HUES6 (cell line): ENCODE data around the gene CCDC68.

Source experiments
- H3K27ac ChIP-seq: 2 replicates; pipeline ENCODE4 v1.7.0; 2013; ENCODE audit warnings: low read depth, mild to moderate bottlenecking, low read length, inconsistent platforms
- H3K27me3 ChIP-seq: 2 replicates; pipeline ENCODE4 v1.6.1; 2013; ENCODE audit warnings: low read length; ENCODE audit not compliant: control insufficient read depth, insufficient read depth
- H3K36me3 ChIP-seq: 2 replicates; pipeline ENCODE4 v1.6.1; 2013; ENCODE audit warnings: low read length; ENCODE audit not compliant: control insufficient read depth, insufficient read depth
- H3K4me1 ChIP-seq: 2 replicates; pipeline ENCODE4 v1.6.1; 2013; ENCODE audit warnings: low read length; ENCODE audit not compliant: control insufficient read depth, insufficient read depth
- H3K4me3 ChIP-seq: 2 replicates; pipeline ENCODE4 v1.5.1; 2013; ENCODE audit warnings: low read depth, low read length
- H3K9ac ChIP-seq: one replicate; pipeline ENCODE4 v1.6.1; 2013; ENCODE audit warnings: mild to moderate bottlenecking, low read length
- H3K9me3 ChIP-seq: 2 replicates; pipeline ENCODE4 v1.6.1; 2013; ENCODE audit warnings: low read depth, low read length; ENCODE audit not compliant: control insufficient read depth, insufficient read depth

CCDC68 gene

DNA sequence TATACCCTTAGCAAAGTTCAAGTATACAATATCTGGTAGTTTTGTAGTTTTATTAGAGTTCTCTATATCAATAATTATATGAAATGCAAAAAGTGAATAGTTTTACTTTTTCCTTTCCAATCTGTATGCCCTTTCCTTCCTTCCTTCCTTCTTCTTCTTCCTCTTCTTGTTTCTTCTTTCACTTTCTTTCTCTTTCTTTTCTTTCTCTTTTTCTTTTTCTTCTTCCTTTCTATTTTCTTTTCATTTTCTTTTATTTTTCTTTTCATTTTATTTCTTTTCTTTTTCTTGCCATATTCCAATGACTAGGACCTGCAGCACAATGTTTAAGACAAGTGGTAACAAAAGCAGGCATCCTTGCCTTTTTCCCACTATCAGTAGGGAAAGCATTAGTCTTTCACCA is 59.8 kb downstream of the CCDC68 start:
- Histone ChIP-seq H3K36me3 (no peaks in the 10 kb centered on the region), H3K9me3 (no peaks in the 10 kb centered on the region), H3K27ac (no peak overlapping the region), H3K27me3 (no peaks in the 10 kb centered on the region), H3K4me1 (no peaks in the 10 kb centered on the region), H3K9ac (no peak overlapping the region), H3K4me3 (no peak overlapping the region)

DNA sequence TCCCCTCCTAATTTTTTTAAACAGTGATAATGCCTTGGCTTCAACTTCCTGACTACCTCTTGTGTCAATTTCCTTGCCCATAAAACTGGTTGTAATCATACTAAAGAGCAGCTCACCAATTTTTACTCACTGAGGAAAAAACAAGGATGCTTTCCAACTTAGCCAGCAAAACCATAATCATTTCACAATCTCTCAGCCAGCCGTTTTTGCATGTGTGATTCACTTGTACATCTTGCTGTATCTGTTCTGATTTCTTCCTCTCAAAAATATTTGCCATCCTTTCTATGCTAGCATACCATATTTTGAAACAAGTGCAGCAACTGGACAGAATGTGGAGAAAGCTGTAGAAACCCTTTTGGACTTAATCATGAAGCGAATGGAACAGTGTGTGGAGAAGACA is 70.3 kb downstream of the CCDC68 start:
- Histone ChIP-seq H3K27ac (no peak overlapping the region), H3K4me3 (no peak overlapping the region), H3K9ac (no peak overlapping the region), H3K9me3 (no peaks in the 10 kb centered on the region), H3K27me3 (no peaks in the 10 kb centered on the region), H3K36me3 (no peaks in the 10 kb centered on the region), H3K4me1 (no peaks in the 10 kb centered on the region)

DNA sequence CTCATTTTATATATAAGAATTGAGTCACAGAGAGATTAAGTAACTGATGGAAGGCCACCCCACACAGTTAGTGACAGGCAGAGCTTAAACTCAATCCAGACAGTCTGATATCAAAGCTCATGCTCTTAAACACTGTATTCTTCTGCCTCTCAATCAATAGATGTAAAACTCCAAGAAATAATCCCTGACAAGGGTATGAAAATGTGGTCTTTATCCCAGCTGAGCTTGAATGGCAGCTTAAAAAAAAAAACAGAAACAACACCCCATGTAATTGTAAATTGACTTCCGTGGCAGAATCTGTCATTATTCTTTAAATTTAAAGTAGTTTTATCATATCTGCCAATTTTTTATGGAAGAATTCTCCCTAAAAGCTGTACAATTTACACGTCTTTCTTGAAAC is 70.9 kb downstream of the CCDC68 start:
- no peak overlapping the region for H3K4me3 ChIP-seq
- H3K27me3 ChIP-seq, result no peaks in the 10 kb centered on the region
- H3K36me3 ChIP-seq, result no peaks in the 10 kb centered on the region
- no peak overlapping the region for H3K27ac ChIP-seq
- no peak overlapping the region for H3K9ac ChIP-seq
- H3K4me1 ChIP-seq, result no peaks in the 10 kb centered on the region
- no peaks in the 10 kb centered on the region for H3K9me3 ChIP-seq

DNA sequence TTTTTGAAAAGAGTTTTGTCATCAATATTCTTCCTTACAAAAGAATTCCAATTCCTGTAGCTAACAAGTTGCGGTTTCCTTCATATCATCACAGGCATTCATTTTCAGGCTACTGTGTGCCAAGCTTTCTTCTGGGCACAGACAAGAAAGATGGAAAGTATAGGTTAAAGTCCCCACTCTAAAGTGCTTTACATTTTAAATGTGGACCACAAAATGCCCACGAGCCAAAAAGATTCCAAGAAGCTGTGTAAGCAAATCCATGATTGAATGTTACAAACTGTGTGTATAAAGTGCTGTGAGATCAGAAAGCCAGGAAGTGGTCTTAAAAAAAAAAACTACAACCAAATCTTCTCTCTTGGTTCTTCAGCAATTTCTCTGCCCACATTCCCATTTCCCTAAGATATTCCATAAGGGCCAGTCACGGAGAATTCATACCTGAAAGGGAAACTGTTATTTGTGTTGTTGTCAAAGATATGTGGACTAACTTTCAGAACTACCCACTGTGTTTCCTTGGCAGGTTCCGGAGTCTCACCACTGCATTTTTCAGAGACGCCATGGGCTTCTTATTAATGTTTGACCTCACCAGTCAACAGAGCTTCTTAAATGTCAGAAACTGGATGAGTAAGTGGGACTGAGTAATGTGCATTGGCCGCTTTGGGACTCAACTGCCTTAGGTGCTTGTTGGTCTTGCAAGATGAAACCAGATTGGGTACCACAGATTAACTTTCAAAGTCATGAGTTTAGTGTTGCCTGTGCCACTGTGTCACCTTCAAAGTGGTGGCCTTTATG is 75.3 kb downstream of the CCDC68 start:
- no peak overlapping the region for H3K27ac ChIP-seq
- H3K4me3 ChIP-seq, result no peak overlapping the region
- H3K27me3 ChIP-seq, result no peaks in the 10 kb centered on the region; the same call in 1 of the 2 replicates
- H3K9me3 ChIP-seq, result no peaks in the 10 kb centered on the region
- no peaks in the 10 kb centered on the region for H3K36me3 ChIP-seq
- H3K9ac ChIP-seq, result no peak overlapping the region
- H3K4me1 ChIP-seq, result peaks cover 18% of the 10 kb centered on the region; the same call in 1 of the 2 replicates

DNA sequence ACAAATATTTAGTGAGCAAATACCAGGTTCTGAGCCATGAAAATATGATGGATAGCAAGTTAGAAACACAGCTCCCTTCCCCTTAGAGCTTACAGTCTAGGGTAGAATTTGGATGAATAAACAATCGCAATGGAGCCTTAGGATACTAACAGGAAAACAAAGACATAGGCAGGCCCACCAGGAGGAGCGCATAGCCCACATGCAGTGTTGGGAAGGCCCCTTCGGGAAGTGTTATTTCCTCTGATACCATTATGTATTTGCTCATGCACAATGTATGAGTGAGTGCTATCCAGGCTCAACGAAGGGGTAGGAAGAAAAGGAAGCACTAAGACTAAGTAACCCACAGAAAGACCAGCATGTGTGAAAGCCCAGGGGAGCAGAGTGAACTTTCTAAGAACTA is 76.9 kb downstream of the CCDC68 start:
- Histone ChIP-seq H3K4me1 (peaks cover 18% of the 10 kb centered on the region; the same call in 1 of the 2 replicates), H3K36me3 (no peaks in the 10 kb centered on the region), H3K27ac (no peak overlapping the region), H3K9ac (no peak overlapping the region), H3K9me3 (no peaks in the 10 kb centered on the region), H3K4me3 (no peak overlapping the region), H3K27me3 (no peaks in the 10 kb centered on the region; the same call in 1 of the 2 replicates)

DNA sequence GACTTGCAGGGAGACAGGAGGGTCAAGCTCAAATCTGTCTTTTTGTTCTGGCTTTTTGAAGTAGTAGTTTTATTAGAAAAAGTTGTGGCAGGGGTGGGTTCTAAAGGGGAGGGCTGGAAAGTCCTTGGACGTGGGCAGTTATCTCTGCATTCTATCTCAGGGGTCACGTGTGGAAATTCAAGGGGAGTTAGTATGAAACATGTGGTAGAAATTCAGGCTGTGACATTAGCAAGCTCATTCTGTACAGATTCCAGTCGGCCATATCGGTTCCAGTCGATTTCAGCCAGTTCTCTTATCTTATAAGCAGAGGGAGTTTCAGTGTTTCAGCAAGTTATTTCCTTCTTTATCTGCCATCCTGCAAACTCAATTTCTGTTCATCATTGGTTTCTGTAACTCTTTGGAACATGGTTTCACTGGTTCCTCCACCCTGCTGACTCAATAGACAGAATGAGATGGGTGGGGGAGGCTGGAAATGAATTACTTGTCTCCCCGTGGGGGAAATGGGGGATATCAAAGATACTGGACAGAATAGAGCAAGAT is 78.0 kb downstream of the CCDC68 start:
- no peaks in the 10 kb centered on the region for H3K36me3 ChIP-seq
- H3K9ac ChIP-seq, result no peak overlapping the region
- peaks cover 18% of the 10 kb centered on the region; the same call in 1 of the 2 replicates for H3K4me1 ChIP-seq
- no peak overlapping the region for H3K27ac ChIP-seq
- H3K4me3 ChIP-seq, result no peak overlapping the region
- no peaks in the 10 kb centered on the region for H3K9me3 ChIP-seq
- H3K27me3 ChIP-seq, result no peaks in the 10 kb centered on the region; the same call in 1 of the 2 replicates

DNA sequence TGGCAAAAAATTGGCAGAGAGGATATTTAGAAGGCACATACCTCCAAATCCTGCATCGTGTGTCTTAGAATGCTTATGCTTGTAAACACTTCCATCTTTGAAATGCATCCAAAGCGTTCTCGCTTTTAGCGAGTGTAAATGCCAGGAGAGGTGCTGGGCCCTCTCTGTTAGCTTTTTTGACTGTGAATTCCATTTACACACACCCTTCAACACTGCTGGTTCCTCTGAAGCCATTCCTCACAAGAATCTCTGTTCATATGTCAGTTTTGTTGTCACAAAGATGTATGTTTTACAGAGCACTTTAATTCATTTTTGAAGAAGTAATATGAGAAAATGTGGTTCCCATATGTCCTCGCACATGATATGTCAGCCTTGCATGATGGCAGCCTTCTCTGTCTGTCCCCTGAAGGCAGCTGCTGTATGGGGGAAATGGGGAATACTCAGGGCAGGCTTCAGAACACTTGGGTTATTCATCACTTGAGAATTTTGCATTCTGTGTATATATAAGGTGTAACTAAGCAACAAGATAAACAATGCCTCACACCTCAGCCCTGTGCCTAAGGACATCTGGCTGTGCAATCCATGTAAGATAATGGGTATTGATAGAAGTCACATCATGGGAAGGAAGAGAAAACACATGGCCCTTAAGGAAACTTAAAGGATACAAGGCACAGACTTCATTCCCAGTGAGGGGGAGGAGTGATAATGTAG is 78.7 kb downstream of the CCDC68 start:
- Histone ChIP-seq H3K9me3 (no peaks in the 10 kb centered on the region), H3K27me3 (no peaks in the 10 kb centered on the region; the same call in 1 of the 2 replicates), H3K9ac (no peak overlapping the region), H3K4me1 (peaks cover 18% of the 10 kb centered on the region; the same call in 1 of the 2 replicates), H3K27ac (peak overlapping the region; percentile 4; the same call in 1 of the 2 replicates), H3K36me3 (no peaks in the 10 kb centered on the region), H3K4me3 (no peak overlapping the region)

DNA sequence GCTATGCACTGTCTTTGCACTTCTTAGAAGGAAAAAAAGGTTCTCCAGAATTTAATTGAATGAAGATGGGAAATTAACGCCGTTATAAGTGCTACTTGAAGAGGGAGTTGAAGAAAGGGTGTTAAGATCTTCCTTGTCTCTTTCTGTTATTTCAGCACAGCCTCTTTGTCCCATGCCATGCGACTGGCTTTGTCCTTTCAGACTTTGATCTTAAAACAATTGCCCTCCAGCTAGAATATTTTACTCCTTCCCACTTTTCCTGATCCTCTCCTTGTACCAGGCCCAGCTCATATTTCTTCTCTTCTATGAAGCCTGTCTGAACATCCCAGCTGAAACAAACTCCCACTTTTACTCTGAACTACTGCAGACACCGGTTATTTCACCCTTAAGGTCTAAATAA is 79.6 kb downstream of the CCDC68 start:
- Histone ChIP-seq H3K27me3 (no peaks in the 10 kb centered on the region; the same call in 1 of the 2 replicates), H3K27ac (no peak overlapping the region; the same call in 1 of the 2 replicates), H3K9ac (no peak overlapping the region), H3K4me3 (no peak overlapping the region), H3K36me3 (no peaks in the 10 kb centered on the region), H3K9me3 (no peaks in the 10 kb centered on the region), H3K4me1 (peaks cover 18% of the 10 kb centered on the region; the same call in 1 of the 2 replicates)

DNA sequence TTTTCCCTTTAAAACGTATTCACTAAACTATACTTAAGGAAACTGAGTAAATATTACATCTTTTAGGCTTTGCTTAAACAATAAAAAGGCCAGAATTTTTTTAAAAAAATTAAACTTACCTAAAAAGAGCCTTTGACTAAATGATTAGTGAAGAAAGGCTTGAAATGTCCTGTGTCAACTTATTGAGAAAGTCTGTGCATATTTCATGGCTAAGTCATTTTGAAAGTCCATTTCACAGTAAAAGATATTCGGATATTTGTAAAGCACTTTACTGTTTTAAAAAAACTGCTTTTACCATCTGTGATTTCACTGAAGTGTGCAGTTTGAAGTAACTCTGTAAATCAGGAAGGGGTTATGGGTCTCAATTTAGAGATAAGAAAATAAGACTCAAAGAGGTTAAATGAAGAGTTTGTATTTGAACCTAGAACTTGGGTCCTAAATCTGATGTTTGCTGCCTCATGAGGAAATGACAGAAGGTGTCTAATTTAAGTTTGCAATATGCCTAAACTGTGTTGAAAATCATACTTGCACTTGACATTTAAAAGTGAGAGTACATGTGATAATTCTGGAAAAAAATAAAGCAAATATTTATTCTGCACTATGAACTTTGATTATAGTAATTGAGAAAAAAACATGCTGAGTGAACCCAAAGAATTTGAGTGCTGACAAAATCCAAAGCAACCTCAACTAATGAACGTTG is 80.5 kb downstream of the CCDC68 start:
- Histone ChIP-seq H3K4me1 (peaks cover 18% of the 10 kb centered on the region; the same call in 1 of the 2 replicates), H3K9ac (no peak overlapping the region), H3K27ac (no peak overlapping the region), H3K36me3 (no peaks in the 10 kb centered on the region), H3K27me3 (no peaks in the 10 kb centered on the region; the same call in 1 of the 2 replicates), H3K9me3 (no peaks in the 10 kb centered on the region), H3K4me3 (no peak overlapping the region)

DNA sequence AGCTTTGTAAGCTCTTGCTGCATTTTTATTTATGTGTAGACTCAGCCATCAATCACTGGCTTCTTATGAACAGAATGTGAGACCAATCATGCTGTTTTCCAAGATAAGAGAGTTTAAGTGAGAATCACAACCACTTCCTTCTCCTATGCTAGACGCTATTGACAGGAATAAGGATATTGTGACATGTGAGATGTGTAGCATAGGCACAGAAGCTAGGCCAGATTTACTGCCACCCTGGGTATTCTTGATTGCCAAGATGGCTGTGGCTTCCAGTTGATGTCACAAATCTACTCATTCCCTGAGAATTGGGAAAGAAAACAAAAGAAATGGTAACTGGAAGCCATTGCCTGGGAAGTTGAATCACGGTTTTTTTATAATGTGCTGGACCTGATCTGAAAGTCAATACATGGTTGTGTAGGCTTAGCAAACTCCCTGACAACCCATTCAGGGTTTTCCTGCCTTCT is 81.1 kb downstream of the CCDC68 start:
- no peaks in the 10 kb centered on the region for H3K9me3 ChIP-seq
- H3K27me3 ChIP-seq, result no peaks in the 10 kb centered on the region; the same call in 1 of the 2 replicates
- H3K4me1 ChIP-seq, result peaks cover 18% of the 10 kb centered on the region; the same call in 1 of the 2 replicates
- no peak overlapping the region for H3K27ac ChIP-seq
- H3K36me3 ChIP-seq, result no peaks in the 10 kb centered on the region
- no peak overlapping the region for H3K9ac ChIP-seq
- H3K4me3 ChIP-seq, result no peak overlapping the region
